ENCODE data around the gene KIAA1217. TPM values are rescaled to one million over a fixed set of nuclear protein-coding genes. Genes with fewer than 3 reads are reported as not detected.
A peak's percentile ranks its signal among the peaks of the same experiment; 100 is the strongest.
"Not testable (repeated sequence)": the region's sequence is repeated elsewhere in the genome, so short reads cannot be mapped to it uniquely, and the experiment has no call there.

KIAA1217 gene
- total and polyA plus RNA-seq, 5 donors, result 14.6 to 43.6 (median 31.3) TPM

GRCh38 chr10:24469993-24470392 is 261.1 kb downstream of the KIAA1217 start:
- no peak overlapping the region for H3K27ac ChIP-seq (ENCODE audit: low read length)
- no peak for DNase-seq
- no peak overlapping the region for H3K4me3 ChIP-seq (ENCODE audit: low read length)
- ATAC-seq, result no peak
- H3K4me1 ChIP-seq (ENCODE audit: control insufficient read depth, insufficient read depth, low read length), result peaks cover 4% of the 10 kb centered on the region
- intact Hi-C loops (cut with DNase I), result no loop called here
- 95% methylated on average over 8 of the region's 8 CpGs for WGBS
- no peaks in the 10 kb centered on the region for H3K27me3 ChIP-seq (ENCODE audit: control insufficient read depth, insufficient read depth)
- H3K9me3 ChIP-seq (ENCODE audit: control insufficient read depth, low read length), result no peaks in the 10 kb centered on the region

- 85% methylated on average over 3 of the region's 3 CpGs for WGBS
- ATAC-seq, result no peak
Measured at GRCh38 chr10:24475598-24475997, 266.7 kb downstream of the KIAA1217 start.

DNA sequence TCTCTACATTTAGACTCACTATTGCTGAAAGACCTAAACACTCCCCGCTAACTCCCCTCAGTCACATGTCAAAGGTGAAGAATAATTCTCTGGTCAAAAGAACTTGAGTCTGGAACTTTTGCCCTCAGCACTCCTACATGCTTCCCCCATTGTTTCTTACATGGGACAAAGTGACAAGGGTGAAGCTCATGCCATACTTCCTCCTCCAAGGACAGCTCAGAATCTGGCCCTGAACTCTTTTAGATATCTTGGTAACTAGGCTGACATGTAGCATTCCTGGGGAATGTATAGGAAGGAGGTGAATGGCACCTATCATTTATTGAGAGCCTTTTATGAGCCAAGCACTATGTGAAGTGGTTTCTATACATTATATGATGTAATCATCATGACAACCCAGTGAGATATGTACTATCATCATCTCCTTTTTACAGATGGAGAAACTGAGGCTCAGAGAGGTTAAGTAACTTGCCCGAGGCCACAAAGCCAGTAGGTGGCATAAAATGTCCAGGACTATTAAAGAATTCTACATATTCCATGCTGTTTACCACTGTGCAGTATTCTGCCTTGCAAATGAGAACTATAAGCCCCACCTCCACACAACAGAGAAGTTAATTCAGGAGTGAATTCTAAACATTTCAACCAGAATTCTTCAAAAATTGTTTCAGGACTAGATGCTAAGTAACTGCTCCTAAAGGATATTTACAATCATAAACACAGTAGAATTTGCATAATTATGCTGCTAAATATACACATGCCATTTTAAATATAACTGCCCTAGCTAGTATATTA is 268.2 kb downstream of the KIAA1217 start:
- no peaks in the 10 kb centered on the region for H3K9me3 ChIP-seq (ENCODE audit: control insufficient read depth, low read length)
- no peak for DNase-seq
- H3K27ac ChIP-seq (ENCODE audit: low read length), result no peak overlapping the region
- 95% methylated on average over 2 of the region's 2 CpGs for WGBS
- no peaks in the 10 kb centered on the region for H3K27me3 ChIP-seq (ENCODE audit: control insufficient read depth, insufficient read depth)
- no peak overlapping the region for H3K4me3 ChIP-seq (ENCODE audit: low read length)
- no peak for ATAC-seq
- intact Hi-C loops (cut with DNase I), result no loop called here
- no peaks in the 10 kb centered on the region for H3K4me1 ChIP-seq (ENCODE audit: control insufficient read depth, insufficient read depth, low read length)

More at GRCh38 chr10:24475598-24475997, 266.7 kb downstream of the KIAA1217 start:
- no peak for DNase-seq
- Histone ChIP-seq H3K4me1 (ENCODE audit: control insufficient read depth, insufficient read depth, low read length) (no peaks in the 10 kb centered on the region), H3K9me3 (ENCODE audit: control insufficient read depth, low read length) (no peaks in the 10 kb centered on the region), H3K4me3 (ENCODE audit: low read length) (no peak overlapping the region), H3K27ac (ENCODE audit: low read length) (no peak overlapping the region), H3K27me3 (ENCODE audit: control insufficient read depth, insufficient read depth) (no peaks in the 10 kb centered on the region)
- intact Hi-C loops (cut with DNase I), result no loop called here

- H3K27ac ChIP-seq (ENCODE audit: low read length), result no peak overlapping the region
- no peak overlapping the region for H3K4me3 ChIP-seq (ENCODE audit: low read length)
- ATAC-seq (no peak), DNase-seq (no peak)
- intact Hi-C loops (cut with DNase I), result no loop called here
- H3K4me1 ChIP-seq (ENCODE audit: control insufficient read depth, insufficient read depth, low read length), result no peaks in the 10 kb centered on the region
- no peaks in the 10 kb centered on the region for H3K9me3 ChIP-seq (ENCODE audit: control insufficient read depth, low read length)
- H3K27me3 ChIP-seq (ENCODE audit: control insufficient read depth, insufficient read depth), result no peaks in the 10 kb centered on the region
- 95% methylated on average over 3 of the region's 3 CpGs for WGBS
Measured at GRCh38 chr10:24477915-24478314, 269.0 kb downstream of the KIAA1217 start.

DNA sequence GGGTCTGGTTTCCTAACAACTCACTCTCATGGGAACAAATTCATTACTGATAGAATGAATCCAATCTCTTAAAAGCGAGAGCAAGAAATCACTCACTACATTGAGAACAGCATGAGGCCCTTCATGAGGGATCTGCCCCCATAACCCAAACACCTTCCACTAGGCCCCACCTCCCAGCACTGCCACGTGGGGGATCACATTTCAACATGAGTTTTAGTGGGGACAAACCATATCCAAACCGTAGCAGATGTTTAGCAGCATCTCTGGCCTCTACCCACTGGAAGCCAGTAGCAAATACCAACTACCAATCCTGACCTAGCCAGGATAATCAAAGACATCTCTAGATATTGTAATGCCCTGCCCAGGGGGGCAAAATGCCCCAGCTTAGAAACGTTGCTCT is 270.9 kb downstream of the KIAA1217 start:
- Histone ChIP-seq H3K4me3 (ENCODE audit: low read length) (no peak overlapping the region), H3K27me3 (ENCODE audit: control insufficient read depth, insufficient read depth) (no peaks in the 10 kb centered on the region), H3K27ac (ENCODE audit: low read length) (no peak overlapping the region), H3K9me3 (ENCODE audit: control insufficient read depth, low read length) (no peaks in the 10 kb centered on the region), H3K4me1 (ENCODE audit: control insufficient read depth, insufficient read depth, low read length) (peaks cover 2% of the 10 kb centered on the region)
- DNase-seq, result no peak
- intact Hi-C loops (cut with DNase I), result no loop called here
- no peak for ATAC-seq
- 78% methylated on average over 4 of the region's 4 CpGs for WGBS

DNA sequence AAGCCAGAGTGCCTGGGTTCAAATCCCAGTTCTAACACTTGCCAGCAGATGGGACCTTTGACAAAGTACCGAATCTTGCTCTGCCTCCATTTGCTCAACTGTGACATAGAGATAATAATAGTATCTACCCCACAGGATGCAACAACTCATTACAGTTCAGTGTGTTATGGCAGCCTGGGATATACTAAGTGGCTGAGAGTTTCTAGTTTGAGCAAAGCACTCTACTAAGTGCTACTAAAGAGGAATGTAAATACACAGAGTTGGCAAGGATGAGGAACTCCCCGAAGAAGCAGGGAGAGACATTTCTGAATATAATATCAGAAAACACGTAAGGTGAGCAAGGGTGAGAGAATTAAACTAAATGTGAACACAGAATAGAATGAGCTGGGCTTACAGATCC is 271.5 kb downstream of the KIAA1217 start:
- ATAC-seq (no peak), DNase-seq (no peak)
- Histone ChIP-seq H3K4me3 (ENCODE audit: low read length) (no peak overlapping the region), H3K27me3 (ENCODE audit: control insufficient read depth, insufficient read depth) (no peaks in the 10 kb centered on the region), H3K27ac (ENCODE audit: low read length) (no peak overlapping the region), H3K4me1 (ENCODE audit: control insufficient read depth, insufficient read depth, low read length) (peaks cover 3% of the 10 kb centered on the region), H3K9me3 (ENCODE audit: control insufficient read depth, low read length) (no peaks in the 10 kb centered on the region)
- intact Hi-C loops (cut with DNase I), result no loop called here
- WGBS, result 89% methylated on average over 3 of the region's 3 CpGs

GRCh38 chr10:24481241-24481640 is 272.3 kb downstream of the KIAA1217 start:
- Histone ChIP-seq H3K4me3 (ENCODE audit: low read length) (no peak overlapping the region), H3K4me1 (ENCODE audit: control insufficient read depth, insufficient read depth, low read length) (peaks cover 3% of the 10 kb centered on the region), H3K9me3 (ENCODE audit: control insufficient read depth, low read length) (no peaks in the 10 kb centered on the region), H3K27me3 (ENCODE audit: control insufficient read depth, insufficient read depth) (no peaks in the 10 kb centered on the region), H3K27ac (ENCODE audit: low read length) (no peak overlapping the region)
- 83% methylated on average over 6 of the region's 6 CpGs for WGBS
- ATAC-seq, result no peak
- intact Hi-C loops (cut with DNase I), result no loop called here
- no peak for DNase-seq

DNA sequence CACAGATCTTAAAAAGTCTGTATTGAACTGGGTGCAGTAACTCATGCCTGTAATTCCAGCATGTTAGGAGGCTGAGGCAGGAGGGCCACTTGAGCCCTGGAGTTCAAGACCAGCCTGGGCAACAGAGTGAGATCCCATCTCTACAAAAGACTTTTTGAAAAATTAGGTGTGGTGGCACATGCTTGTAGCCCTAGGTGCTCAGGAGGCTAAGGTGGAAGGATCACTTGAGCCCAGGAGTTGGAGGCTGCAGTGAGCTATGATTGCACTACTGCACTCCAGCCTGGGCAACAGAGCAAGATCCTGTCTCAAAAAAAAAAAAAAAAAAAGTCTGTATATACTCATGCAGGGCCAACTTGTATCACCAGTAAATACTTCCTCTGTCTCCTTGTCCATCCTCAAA is 273.8 kb downstream of the KIAA1217 start:
- DNase-seq; H3K4me1 ChIP-seq (ENCODE audit: control insufficient read depth, insufficient read depth, low read length); H3K27ac ChIP-seq (ENCODE audit: low read length); H3K4me3 ChIP-seq (ENCODE audit: low read length); H3K27me3 ChIP-seq (ENCODE audit: control insufficient read depth, insufficient read depth); H3K9me3 ChIP-seq (ENCODE audit: control insufficient read depth, low read length); intact Hi-C loops (cut with DNase I); ATAC-seq: not testable (repeated sequence)

DNA sequence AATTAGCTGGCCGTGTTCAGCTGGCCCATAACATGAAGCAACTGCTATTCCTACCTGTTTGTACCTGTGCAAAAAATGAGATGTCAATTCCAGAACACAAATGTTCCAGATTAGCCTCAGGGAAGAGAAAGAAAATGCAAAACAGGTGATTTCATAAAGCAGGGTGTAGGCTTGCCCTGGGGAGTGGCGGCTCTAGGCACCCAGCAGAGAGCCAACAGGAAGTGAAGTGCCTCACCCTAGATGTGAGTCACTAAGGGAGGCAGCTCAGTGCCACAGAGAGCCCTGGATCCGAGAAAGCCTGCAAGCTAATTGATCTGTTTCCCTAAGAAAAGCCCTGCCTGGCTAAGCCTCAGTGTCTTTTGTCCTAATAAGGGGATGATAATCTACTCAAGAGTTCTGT is 274.8 kb downstream of the KIAA1217 start:
- no peak for DNase-seq

DNA sequence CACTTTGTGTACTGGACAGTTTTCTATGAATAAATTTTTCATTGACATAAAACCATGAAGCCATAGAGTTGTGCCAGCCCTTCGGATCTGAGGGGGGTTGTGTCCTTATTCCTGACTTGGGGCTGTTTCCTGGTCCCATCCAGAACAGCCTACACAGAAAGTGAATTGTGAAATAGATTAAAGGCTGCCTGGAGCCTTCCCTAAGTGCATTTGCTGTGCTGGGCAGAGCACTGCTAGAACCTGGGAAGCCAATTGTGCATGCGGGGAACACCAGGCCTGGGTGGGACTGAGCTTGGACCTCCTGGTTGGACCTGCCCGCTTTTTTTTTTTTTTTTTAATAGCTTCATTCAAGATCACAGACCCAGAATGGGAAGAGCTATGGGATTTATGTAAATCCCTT is 275.8 kb downstream of the KIAA1217 start:
- no peak overlapping the region for H3K27ac ChIP-seq (ENCODE audit: low read length)
- no peak for ATAC-seq
- 82% methylated on average over 3 of the region's 3 CpGs for WGBS
- intact Hi-C loops (cut with DNase I), result no loop called here
- no peaks in the 10 kb centered on the region for H3K27me3 ChIP-seq (ENCODE audit: control insufficient read depth, insufficient read depth)
- no peak overlapping the region for H3K4me3 ChIP-seq (ENCODE audit: low read length)
- H3K4me1 ChIP-seq (ENCODE audit: control insufficient read depth, insufficient read depth, low read length), result peaks cover 3% of the 10 kb centered on the region
- DNase-seq, result no peak
- H3K9me3 ChIP-seq (ENCODE audit: control insufficient read depth, low read length), result no peaks in the 10 kb centered on the region

More for the DNA sequence above, 274.8 kb downstream of the KIAA1217 start:
- Histone ChIP-seq H3K9me3 (ENCODE audit: control insufficient read depth, low read length) (no peaks in the 10 kb centered on the region), H3K27me3 (ENCODE audit: control insufficient read depth, insufficient read depth) (no peaks in the 10 kb centered on the region), H3K4me3 (ENCODE audit: low read length) (no peak overlapping the region), H3K4me1 (ENCODE audit: control insufficient read depth, insufficient read depth, low read length) (peaks cover 3% of the 10 kb centered on the region), H3K27ac (ENCODE audit: low read length) (no peak overlapping the region)
- intact Hi-C loops (cut with DNase I), result no loop called here
- peak; percentile 78 to 94 for ATAC-seq
- 73% methylated on average over 3 of the region's 3 CpGs for WGBS

- Histone ChIP-seq H3K9me3 (ENCODE audit: control insufficient read depth, low read length) (no peaks in the 10 kb centered on the region), H3K27ac (ENCODE audit: low read length) (no peak overlapping the region), H3K4me1 (ENCODE audit: control insufficient read depth, insufficient read depth, low read length) (peaks cover 3% of the 10 kb centered on the region), H3K4me3 (ENCODE audit: low read length) (no peak overlapping the region), H3K27me3 (ENCODE audit: control insufficient read depth, insufficient read depth) (no peaks in the 10 kb centered on the region)
- WGBS, result 62% methylated on average over 5 of the region's 5 CpGs
- DNase-seq (no peak), ATAC-seq (no peak)
- intact Hi-C loops (cut with DNase I), result no loop called here
Measured at GRCh38 chr10:24485304-24485703, 276.4 kb downstream of the KIAA1217 start.

DNA sequence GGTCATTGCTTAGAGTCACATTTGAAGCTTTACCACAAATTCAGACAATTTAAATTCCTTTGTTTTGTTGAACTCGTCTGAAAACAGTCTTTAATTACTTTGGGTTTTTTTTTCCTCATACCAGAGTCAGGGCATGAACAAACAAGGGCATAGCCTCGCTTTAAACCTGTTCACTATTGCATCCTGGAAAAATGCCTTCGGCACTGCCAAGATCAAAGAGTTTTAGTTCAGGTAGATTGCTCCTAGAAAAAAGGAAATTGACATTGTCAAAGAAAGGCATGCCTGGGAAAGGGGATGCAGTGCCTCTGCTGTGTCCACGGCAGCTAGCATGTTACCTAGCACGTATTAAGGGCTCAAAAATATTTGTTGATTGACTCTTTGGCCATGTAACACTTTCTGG is 279.7 kb downstream of the KIAA1217 start:
- Histone ChIP-seq H3K9me3 (ENCODE audit: control insufficient read depth, low read length) (no peaks in the 10 kb centered on the region), H3K4me1 (ENCODE audit: control insufficient read depth, insufficient read depth, low read length) (peaks cover 3% of the 10 kb centered on the region), H3K27me3 (ENCODE audit: control insufficient read depth, insufficient read depth) (no peaks in the 10 kb centered on the region), H3K27ac (ENCODE audit: low read length) (no peak overlapping the region), H3K4me3 (ENCODE audit: low read length) (no peak overlapping the region)
- DNase-seq, result no peak
- intact Hi-C loops (cut with DNase I), result no loop called here
- ATAC-seq, result no peak
- 85% methylated on average over 5 of the region's 5 CpGs for WGBS

All from right cardiac atrium (tissue), 5 donors.